GM18873 (cell line): ENCODE measurements around the gene WFDC8.

ENCODE experiments used
- ATAC-seq: cut with Tn5 transposase; IDR thresholded peaks from one replicate; pipeline ENCODE4 v1.9.1; 2021; ENCODE audit warnings: mild to moderate bottlenecking, moderate library complexity, moderate number of reproducible peaks; ENCODE audit not compliant: unreplicated experiment, low FRiP score

Gene WFDC8

DNA sequence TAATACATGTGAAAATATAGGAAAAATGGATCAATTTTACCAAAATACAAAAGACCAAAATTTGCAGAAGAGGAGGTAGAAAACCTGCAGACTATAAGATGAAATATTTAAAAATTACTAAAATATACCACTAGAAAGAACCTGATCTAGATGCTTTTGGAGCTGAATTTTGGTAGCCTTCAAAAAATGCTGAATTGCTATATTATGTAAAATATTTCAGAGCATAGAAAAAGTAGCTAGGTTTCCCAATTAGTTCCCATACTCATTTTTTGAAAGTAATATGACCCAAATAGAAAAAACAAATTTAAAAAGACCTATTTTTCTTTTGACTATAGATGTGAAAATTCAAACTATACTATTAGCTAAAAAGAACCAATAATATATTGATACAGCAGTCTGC is 28.3 kb downstream of the WFDC8 start:
- ATAC-seq, result no peak

DNA sequence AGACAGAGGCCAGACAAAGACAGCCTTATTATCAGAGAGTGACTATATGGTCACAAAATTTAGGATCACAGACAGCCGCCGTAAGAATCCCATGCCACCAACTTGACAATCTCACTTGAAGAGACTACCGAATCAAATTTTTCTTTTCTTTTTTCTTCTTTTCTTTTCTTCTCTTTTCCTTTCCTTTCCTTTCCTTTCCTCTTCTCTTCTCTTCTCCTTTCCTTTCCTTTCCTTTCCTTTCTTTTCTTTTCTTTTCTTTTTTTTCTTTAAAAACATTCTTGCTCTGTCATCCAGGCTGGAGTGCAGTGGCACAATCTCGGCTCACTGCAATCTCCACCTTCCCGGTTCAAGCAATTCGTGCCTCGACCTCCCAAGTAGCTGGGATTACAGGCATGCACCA is 30.7 kb downstream of the WFDC8 start:
- no peak for ATAC-seq

DNA sequence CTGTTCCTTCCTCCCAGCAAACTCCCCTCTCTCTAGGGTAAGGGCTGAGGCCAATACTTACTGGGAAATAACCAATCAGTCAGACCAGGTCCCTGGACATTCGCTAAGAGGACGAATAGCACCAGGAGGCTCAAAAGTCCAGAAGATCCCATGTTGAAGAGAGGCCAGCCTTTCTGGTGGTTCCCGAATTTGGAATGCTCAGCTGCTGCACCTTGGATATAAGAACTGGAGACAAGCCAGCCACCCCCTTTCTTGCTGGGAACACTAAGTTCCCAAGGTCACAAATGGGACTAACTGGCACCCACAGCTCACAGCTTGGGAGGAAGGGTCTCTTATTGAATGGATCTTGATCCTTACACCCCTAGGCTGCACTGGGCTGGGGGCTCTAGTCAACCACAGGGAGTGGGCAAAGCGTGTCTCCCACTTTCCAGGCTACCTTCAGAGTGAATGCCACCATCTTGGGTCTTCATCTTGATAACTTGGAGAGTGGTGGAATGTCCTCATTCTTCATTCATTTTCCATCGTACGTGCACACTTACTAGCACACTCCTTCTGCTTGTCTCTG is 31.8 kb downstream of the WFDC8 start, which contains the start of gene EPPIN:
TSS of gene EPPIN (minus strand) at position 196 of the 565 bp plus-strand sequence. CDS start at position 152, 44 bp downstream.
- ATAC-seq, result no peak

DNA sequence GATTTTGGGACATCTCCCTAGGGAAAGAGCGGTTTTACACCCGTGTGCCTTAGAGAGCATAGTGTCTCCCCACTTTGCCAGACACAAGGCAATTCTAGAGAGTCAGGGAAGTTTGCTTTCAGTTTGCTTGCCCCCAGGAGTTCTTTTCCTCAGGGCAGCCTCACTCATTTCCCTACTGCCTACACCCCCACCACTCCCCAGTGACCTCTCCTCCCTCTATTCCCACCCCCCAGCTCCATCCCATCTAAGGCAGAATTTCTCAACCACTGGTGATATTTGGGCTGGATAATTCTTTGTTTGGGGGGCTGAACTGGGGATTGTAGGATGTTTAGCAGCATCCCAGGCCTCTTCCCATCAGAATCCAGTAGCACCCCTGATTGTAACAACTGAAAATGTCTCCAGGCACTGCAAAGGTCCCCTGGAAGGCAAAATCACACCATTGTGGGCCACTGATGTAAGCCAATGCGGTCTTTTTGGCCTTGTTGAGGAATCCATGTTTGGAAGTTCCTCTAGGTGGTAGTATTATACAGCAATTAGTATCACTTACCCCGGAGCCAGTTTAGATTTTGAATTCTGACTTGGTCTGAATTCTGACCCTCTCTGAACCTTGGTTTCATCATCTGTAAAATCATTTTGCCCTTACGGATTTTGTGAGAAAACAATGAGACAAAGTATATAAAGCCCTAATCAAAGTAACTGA is 33.2 kb downstream of the WFDC8 start:
- no peak for ATAC-seq

DNA sequence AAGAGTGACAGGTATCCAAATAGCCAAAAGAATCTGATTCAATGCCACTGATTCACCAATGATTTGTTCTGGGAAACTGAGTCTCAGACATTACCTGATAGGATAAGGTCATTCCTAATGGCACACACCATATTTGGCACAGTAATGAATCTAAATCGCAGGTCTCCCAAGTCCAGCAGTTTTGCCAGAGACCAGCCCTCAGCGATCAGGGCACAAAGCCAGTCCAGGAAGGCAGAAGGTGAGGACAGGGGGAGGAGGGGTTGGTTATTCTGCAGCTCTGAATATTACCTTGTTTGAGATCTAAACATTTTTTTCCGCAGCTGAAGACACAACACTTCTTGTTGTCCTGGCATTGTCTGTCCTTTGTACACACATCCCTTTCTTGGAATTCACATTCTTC is 33.7 kb downstream of the WFDC8 start:
- no peak for ATAC-seq

DNA sequence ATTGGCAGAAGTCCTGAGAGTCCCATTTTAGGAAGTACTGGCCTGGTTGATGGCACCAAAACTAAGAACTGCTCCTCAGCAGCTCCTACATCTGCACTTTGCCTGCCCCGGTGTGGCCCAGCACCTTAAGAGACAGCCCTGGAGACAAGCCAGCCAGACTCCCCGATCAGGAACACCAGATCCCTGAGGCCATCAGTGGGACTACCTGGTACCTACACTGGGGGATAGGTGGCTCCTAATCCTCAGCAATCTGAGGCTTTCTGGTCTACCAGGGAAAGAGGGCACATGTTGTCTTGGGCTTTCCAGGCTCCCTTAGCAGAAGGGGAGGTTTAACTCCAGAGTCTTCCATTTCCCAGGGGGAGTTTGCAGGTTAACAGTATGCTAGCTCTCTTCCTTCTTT is 39.7 kb downstream of the WFDC8 start, which contains the start of gene WFDC6:
TSS of gene WFDC6 (minus strand) at position 101 of the 400 bp plus-strand sequence. CDS start at position 26, 75 bp downstream.
- ATAC-seq, result no peak

DNA sequence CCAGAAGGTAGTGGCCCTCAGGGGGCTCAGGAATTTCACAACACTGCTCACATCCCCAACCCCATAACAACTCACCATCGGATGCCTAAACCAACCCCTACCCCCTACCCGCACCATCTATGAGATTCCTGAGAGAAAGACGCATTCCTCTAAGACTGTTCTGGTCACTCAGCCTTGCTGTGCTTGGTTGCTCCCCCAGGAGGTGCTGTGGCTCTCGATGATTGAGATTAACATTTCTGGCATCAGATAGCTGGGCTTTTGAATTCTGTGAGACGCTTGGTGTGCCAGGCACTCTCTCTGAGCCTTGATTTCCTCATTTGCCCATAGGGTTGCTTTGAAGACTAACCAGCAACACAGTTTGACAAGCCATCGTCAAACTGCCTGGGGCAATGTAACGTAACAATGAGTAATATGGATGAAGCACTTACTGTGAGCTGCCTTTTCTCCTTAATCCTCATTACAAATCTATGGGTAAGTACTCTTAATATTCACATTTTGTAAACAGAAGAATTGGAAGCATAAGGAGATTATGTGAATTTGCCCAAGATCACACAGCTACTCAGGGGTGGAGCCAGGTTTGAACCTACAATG is 40.8 kb downstream of the WFDC8 start:
- ATAC-seq, result no peak

DNA sequence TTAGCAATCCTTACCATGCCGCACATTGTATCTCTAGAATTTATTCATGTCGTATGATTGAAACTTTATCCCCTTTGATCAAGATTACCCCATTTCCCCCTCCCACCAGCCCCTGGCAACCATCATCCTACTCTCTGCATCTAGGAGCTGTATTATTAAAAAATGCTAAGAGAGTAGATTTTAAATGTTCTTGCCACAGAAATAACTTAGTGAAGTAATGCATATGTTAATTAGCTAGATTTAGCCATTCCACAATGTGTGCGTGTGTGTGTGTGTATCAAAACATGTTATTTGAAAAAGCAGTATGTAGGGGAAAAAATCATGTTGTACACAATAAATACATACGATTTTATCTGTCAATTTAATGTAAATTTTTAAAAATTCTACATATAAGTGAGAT is 51.8 kb downstream of the WFDC8 start:
- no peak for ATAC-seq

DNA sequence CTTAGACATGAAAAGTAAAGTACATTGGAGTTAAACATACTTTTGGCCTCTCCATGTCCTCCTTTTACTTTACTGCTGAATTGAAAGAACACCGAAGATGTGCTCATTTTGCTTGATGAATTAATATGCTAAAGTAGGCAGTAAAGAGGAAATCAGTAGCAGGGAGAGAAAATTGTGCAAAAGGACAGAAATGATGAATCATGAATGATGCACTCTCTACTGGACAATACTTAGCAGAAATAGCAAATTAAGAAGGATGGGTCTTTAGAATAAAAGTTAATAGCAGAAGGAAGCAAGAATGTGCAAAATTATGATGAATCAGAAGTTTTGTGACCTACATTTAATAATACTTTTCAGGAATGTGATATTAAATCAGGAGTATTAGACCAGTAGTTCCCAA is 55.3 kb downstream of the WFDC8 start:
- no peak for ATAC-seq

DNA sequence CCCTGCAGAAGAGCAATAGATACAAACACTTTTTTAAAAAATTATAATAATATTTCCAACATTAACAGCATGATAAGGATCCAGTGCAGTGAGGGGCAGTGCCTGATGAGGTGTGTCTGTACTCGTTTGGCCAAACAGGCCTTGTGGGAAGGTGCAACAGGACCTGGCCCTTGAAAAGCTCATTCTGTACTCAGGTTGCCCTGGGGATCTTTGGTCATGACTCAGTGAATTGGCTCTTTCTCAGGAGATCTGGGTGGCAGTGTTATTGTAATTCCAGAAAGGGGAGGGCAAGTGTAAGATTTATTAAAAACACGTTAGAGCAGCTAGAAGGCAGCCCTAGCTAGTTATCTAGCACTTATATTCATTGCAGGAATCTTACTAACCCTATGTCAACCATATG is 60.8 kb downstream of the WFDC8 start:
- ATAC-seq, result no peak

DNA sequence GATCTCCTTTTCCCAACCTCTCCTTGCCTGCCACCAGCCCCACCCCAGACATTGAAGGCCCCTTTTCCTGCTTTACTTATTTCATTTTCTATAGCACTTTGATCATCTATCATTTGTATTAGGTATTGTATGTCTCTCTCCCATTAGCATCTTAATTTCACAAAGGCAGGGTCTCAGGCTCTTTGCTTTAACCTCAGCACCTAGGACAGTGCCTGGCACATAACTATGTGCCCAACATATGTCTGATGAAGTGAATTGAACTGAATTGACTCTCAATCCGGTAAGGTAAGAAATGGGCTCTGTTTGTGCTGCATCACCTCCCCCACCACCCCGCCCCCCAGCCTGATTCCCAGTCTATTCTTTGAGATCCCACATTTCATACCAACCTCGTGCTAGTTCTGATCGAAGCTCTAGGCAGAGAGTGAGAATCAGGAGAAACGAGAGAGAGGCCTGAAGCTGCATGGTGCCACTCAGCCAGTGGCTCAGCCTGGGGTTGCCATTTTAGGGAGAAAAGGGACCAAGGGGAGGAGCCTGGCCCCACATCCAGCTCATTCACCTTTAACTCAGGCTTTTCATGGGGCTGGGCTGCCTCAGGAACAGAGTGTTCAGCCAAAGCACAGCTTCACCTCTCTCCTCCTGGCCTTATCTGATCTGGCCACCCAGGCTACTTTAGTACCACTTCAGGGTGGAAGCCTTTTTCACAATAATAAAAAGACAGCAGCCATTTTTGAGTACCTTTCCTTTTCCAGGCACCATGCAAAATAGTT is 63.8 kb downstream of the WFDC8 start, which contains the start of gene SPINT3:
TSS of gene SPINT3 (minus strand) at position 476 of the 767 bp plus-strand sequence. CDS start at position 462, 14 bp downstream.
- no peak for ATAC-seq

DNA sequence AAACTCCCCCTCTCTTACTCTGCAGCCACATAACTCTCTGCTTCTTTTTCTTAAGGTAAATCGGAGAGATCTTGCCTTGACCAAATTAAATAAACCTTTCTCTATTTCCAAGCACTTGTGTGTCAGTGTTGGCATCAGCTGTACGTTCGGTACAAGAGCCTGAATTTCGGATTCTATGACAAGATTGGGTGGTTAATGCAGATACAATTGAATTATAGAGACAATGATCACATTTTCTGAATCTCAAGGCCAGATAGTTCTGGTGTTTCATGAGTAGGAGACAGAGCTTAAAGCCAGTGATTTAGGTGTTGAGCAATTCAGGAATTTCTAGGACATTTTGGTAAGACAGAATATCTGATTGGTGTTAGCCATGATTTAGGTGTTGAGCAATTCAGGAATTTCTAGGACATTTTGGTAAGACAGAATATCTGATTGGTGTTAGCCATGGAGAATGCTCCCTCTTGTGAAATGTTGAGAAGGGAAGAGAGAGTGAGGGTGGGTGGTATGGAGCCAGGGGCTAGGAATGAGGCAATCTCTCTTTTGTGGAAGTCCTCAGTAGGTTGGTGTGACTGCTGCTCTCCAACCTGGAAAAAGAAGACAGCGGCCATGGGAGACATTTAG is 68.7 kb downstream of the WFDC8 start:
- no peak for ATAC-seq

DNA sequence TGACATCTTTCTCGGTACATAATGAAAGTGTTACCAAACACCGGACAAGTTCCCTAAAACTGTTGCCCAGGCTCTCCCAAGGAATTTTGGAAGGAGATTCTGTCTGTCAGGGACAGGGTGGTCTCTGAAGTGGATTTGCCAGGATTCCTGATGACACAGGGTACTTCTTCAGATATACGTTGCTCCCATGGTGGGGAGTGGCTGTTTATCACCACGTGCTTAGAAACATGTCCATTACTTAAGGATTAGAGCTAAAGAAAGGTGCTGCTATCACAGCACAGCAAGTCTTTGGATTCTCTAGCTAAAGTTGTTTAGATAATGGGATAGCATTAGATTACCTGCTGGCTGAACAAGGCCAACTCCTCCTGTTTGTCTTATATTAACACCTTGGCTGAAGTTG is 70.0 kb downstream of the WFDC8 start:
- no peak for ATAC-seq

DNA sequence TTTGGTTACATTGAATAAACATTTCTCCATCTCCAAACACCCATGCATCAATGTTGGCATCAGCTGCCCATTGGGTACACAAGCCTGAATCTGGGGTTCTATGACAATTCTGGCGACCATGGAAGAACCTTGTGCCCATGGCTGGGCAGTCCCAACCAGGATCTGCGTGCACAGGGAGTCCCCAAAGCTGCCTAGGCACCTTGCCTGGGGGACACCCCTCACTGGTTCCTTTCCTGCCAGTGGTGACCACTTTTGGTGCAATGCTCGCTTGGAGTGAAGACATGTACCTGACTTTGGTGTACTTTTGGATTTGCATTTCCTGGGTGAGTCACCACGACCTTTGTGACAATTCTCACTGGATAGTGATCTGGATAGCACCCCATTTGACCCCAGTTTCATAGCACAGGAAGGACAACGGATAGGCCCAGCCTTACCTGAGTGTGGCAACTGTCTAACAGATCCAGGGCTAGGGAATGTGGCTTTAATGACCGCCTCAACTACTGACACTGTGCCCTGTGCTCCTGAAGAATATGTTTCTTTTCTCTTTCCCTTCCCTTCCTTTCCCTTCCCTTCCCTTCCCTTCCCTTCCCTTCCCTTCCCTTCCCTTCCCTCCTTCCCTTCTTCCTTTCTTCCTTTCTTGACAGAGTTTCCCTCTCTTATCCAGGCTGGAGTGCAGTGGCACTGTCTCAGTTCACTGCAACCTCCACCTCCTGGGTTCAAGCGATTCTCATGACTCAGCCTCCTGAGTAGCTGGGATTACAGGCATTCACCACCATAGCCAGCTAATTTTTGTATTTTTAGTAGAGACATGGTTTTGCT is 70.8 kb downstream of the WFDC8 start:
- no peak for ATAC-seq

DNA sequence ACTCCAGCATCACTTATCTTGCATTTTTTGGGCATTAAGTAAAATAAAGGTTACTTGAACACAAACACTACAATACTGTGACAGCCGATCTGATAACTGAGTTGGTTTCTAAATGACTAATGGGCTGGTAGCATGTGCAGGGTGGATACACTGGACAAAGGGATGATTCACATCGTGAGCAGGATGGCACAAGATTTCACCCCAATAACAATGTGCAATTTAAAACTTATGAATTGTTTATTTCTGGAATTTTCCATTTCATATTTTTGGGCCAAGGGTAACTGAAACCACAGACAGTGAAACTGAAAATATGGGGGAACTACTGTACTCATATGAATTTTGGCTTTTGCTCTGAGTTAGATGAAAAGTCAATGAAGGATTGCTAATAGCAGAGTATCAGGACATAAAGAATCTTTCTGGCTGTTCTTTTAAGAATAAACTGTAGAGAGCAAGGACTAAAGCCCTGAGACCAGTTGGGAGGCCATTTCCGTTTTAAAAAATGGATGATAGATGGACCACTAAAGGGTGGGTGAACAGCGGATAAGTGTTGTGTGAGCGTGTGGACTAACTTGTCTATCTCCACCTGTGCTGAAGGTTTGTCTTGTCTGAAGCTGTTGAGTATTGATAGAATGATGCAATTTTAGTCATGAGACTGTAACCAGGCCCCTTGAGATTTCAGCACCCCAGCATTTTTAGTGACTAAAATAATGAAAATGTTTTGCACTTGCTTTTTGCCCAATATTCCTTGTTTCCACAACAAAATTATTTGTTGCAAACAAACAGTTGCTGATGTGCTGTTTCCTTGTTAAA is 71.9 kb downstream of the WFDC8 start:
- no peak for ATAC-seq

DNA sequence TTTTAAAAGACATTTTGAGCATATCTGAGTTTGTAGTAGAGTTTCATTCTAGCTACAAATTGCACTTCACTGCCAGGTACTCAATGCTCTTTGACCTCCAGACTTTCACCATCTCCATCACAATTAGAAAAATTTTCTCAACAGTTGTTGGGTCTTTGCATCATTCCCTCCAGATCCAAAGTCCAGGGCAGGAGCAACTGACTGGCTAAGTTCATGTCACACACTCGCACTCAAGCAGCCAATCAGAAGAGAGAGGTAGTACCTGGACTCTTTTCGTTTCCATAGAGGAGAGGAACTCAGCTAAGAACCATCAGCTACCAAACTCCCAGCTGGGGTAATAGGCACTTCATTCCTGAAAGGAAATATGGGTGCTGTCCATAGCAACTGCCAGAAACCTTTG is 72.7 kb downstream of the WFDC8 start:
- no peak for ATAC-seq

DNA sequence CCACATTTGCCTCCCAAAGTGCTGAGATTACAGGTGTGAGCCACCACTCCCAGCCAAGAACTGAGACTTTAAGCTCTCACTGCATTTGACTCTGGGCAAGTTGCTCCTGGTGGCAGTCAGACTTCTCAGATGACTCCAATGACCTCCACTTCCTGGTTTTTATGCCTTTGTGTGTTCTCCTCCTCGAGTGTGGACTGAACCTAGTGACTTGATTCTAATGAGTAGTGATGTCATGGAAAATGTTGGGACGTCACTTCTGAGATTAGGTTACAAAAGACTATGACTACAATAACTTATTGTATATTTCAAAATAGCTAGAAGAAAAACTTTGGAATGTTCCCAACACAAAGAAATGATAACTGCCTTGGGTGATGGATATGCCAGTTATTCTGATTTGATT is 75.7 kb downstream of the WFDC8 start:
- no peak for ATAC-seq

DNA sequence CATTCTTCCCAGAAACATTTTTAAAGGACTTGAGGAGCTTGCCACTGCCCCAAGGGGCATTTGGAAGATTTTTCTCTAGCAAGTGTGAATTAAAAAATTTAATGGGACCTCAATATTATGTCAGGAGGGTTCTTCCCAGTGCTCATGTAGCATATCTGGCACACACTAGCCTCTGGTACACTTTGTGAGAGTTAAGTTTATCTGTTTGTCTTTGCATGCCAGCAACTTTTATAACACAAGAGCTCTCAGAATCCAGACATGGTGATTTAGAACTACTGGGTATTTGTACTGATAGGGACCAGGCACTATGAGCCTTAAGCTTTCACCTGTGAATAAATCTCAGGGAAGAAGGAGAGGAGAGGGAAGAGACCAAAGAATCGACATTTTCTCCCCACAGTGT is 76.5 kb downstream of the WFDC8 start:
- no peak for ATAC-seq
